Measurements from ENCODE around the gene FKBP6.
"Not testable (repeated sequence)": the region's sequence is repeated elsewhere in the genome, so short reads cannot be mapped to it uniquely, and the experiment has no call there.

FKBP6 gene

GRCh38 chr7:73323434-73324080, 4.4 kb upstream of the FKBP6 start:
- not testable (repeated sequence) for DNase-seq (ENCODE audit: insufficient read length, low spot score); FAIRE-seq

GRCh38 chr7:73324081-73324845, 3.7 kb upstream of the FKBP6 start:
- not testable (repeated sequence) for FAIRE-seq
- DNase-seq (ENCODE audit: insufficient read length, low spot score), result peak; percentile 83

- not testable (repeated sequence) for FAIRE-seq; DNase-seq (ENCODE audit: insufficient read length, low spot score)
Observed at GRCh38 chr7:73325424-73325823, 2.5 kb upstream of the FKBP6 start.

- FAIRE-seq, result not testable (repeated sequence)
Observed at GRCh38 chr7:73327449-73327848, 512 bp upstream of the FKBP6 start.

GRCh38 chr7:73328696-73329095, 735 bp downstream of the FKBP6 start:
- DNase-seq (ENCODE audit: insufficient read length, low spot score), result no peak
- FAIRE-seq, result no peak

More at GRCh38 chr7:73327449-73327848, 512 bp upstream of the FKBP6 start:
- DNase-seq (ENCODE audit: insufficient read length, low spot score), result not testable (repeated sequence)

- FAIRE-seq (no peak), DNase-seq (ENCODE audit: insufficient read length, low spot score) (no peak)
Observed at GRCh38 chr7:73329861-73330581, 2.1 kb downstream of the FKBP6 start.

- FAIRE-seq, result no peak
- DNase-seq (ENCODE audit: insufficient read length, low spot score), result no peak
Observed at GRCh38 chr7:73330772-73331171, 2.8 kb downstream of the FKBP6 start.

GRCh38 chr7:73332447-73332846, 4.5 kb downstream of the FKBP6 start:
- no peak for DNase-seq (ENCODE audit: insufficient read length, low spot score)
- no peak for FAIRE-seq

- DNase-seq (ENCODE audit: insufficient read length, low spot score) (no peak), FAIRE-seq (no peak)
Observed at GRCh38 chr7:73338321-73338720, 10.4 kb downstream of the FKBP6 start.

GRCh38 chr7:73340514-73340913, 12.6 kb downstream of the FKBP6 start:
- no peak for FAIRE-seq
- no peak for DNase-seq (ENCODE audit: insufficient read length, low spot score)

- no peak for FAIRE-seq
- DNase-seq (ENCODE audit: insufficient read length, low spot score), result no peak
Observed at GRCh38 chr7:73341877-73342276, 13.9 kb downstream of the FKBP6 start.

- no peak for DNase-seq (ENCODE audit: insufficient read length, low spot score)
- FAIRE-seq, result no peak
Observed at GRCh38 chr7:73342645-73343044, 14.7 kb downstream of the FKBP6 start.

- FAIRE-seq (no peak), DNase-seq (ENCODE audit: insufficient read length, low spot score) (no peak)
Observed at GRCh38 chr7:73343671-73344380, 15.9 kb downstream of the FKBP6 start.

- FAIRE-seq (no peak), DNase-seq (ENCODE audit: insufficient read length, low spot score) (no peak)
Observed at GRCh38 chr7:73345538-73345937, 17.6 kb downstream of the FKBP6 start.

- no peak for FAIRE-seq
- no peak for DNase-seq (ENCODE audit: insufficient read length, low spot score)
Observed at GRCh38 chr7:73345951-73346350, 18.0 kb downstream of the FKBP6 start.

- no peak for FAIRE-seq
Observed at GRCh38 chr7:73349763-73350162, 21.8 kb downstream of the FKBP6 start.

GRCh38 chr7:73350306-73351068, 22.5 kb downstream of the FKBP6 start:
- DNase-seq (ENCODE audit: insufficient read length, low spot score) (no peak), FAIRE-seq (no peak)

More at GRCh38 chr7:73349763-73350162, 21.8 kb downstream of the FKBP6 start:
- DNase-seq (ENCODE audit: insufficient read length, low spot score), result no peak

- FAIRE-seq (no peak), DNase-seq (ENCODE audit: insufficient read length, low spot score) (no peak)
Observed at GRCh38 chr7:73351447-73352167, 23.6 kb downstream of the FKBP6 start.

GRCh38 chr7:73352784-73353183, 24.8 kb downstream of the FKBP6 start:
- no peak for FAIRE-seq

More at GRCh38 chr7:73352784-73353183, 24.8 kb downstream of the FKBP6 start:
- no peak for DNase-seq (ENCODE audit: insufficient read length, low spot score)
